NB4 (cell line): ENCODE data around the gene SFTPB.

Experiments used
- MYC ChIP-seq: IDR thresholded peaks from 2 replicates; pipeline ENCODE4 v1.6.1; 2011; ENCODE audit warnings: low read depth, low read length
- POLR2A ChIP-seq: IDR thresholded peaks from 2 replicates; pipeline ENCODE4 v1.6.1; 2011; ENCODE audit warnings: mild to moderate bottlenecking; ENCODE audit not compliant: insufficient read length; ENCODE audit errors: extremely low read depth
- TF ChIP-seq, protein P1 (sequence below): IDR thresholded peaks from one replicate; pipeline ENCODE4 v1.5.1; 2012; ENCODE audit warnings: low read depth, low read length
- TF ChIP-seq, protein P2 (sequence below): IDR thresholded peaks from 2 replicates; pipeline ENCODE4 v1.6.1; 2011; ENCODE audit warnings: low read depth, low read length

DNA sequence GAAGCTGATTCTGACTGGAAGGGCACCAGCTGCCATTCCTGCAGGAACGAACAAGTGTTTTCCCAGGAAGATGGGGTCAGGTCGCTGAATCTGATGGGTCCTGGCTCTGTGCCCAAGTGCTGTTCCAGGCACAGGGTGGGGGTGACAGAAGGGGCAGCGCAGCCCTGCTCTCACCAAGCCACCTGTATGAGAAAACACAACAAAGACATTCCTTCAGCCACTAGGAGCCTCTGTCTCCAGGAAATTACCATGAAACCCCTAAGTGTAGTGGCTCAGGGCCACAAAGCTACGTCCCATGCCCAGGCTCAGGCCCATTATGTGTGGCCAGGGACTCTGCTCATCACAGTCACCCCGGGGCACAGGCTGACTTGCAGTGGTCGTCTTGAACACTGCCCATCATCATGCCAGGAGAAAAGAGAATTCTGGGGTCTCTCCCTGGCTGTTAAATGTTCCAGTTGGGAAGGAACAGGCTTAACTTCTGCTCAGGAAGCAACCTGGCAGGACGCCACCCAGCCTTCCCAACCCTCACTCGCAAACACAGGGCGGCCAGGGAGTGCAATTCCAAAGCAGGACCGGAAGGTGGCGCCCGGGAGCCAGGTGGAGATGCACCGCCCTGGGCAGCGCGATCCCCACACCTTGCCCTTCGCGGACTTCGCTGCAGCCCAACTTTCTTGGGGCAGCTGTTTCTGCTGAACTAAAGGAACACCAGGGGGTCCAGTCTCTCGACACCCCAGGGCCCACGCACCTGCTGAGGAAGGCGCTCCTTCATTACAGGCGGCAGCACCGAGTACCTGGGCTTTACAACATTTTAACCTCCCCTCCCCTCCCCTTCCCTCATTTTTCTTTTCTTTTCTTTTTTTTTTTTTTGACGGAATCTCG lies 11.0 kb upstream of the SFTPB start:
- TF ChIP-seq, protein P1, sequence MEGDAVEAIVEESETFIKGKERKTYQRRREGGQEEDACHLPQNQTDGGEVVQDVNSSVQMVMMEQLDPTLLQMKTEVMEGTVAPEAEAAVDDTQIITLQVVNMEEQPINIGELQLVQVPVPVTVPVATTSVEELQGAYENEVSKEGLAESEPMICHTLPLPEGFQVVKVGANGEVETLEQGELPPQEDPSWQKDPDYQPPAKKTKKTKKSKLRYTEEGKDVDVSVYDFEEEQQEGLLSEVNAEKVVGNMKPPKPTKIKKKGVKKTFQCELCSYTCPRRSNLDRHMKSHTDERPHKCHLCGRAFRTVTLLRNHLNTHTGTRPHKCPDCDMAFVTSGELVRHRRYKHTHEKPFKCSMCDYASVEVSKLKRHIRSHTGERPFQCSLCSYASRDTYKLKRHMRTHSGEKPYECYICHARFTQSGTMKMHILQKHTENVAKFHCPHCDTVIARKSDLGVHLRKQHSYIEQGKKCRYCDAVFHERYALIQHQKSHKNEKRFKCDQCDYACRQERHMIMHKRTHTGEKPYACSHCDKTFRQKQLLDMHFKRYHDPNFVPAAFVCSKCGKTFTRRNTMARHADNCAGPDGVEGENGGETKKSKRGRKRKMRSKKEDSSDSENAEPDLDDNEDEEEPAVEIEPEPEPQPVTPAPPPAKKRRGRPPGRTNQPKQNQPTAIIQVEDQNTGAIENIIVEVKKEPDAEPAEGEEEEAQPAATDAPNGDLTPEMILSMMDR: peak; percentile 94
- TF ChIP-seq POLR2A: no peak
- no peak for TF ChIP-seq MYC
- TF ChIP-seq, protein P2, sequence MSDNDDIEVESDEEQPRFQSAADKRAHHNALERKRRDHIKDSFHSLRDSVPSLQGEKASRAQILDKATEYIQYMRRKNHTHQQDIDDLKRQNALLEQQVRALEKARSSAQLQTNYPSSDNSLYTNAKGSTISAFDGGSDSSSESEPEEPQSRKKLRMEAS: 0 out of 2 replicates have a peak, but pooled peaks have one; percentile 13
